Measurements from ENCODE around the gene ZFAND5. TPM values are rescaled to one million over a fixed set of nuclear protein-coding genes. Genes with fewer than 3 reads are reported as not detected.

The ZFAND5 gene
- total and polyA plus RNA-seq, 2 of the 13 experiments (the other 11 are each of a cell fraction or from before 2014, with no cell fraction given), result 53.4 to 60.2 TPM

- no peak for TF ChIP-seq ATM (IDR thresholded peaks at IDR 0.05; ENCODE audit: borderline replicate concordance)
- TF ChIP-seq ZSCAN31 (CRISPR knock-in tag; IDR thresholded peaks at IDR 0.05; ENCODE audit: low read depth), result no peak; the same call in 1 of the 2 replicates
- TF ChIP-seq MXD1 (CRISPR knock-in tag; IDR thresholded peaks at IDR 0.05), result no peak; the same call in 1 of the 2 replicates
- peak; percentile 92 for TF ChIP-seq ZNF501 (CRISPR knock-in tag; IDR thresholded peaks at IDR 0.05)
- peak; percentile 4; the same call in 1 of the 2 replicates for TF ChIP-seq GMEB2 (CRISPR knock-in tag; IDR thresholded peaks at IDR 0.05; ENCODE audit: low read depth)
- TF ChIP-seq ZNF782 (CRISPR knock-in tag; IDR thresholded peaks at IDR 0.05; ENCODE audit: borderline replicate concordance), result peak; percentile 92; the same call in 1 of the 2 replicates
- no peak for TF ChIP-seq ZNF335 (CRISPR knock-in tag; IDR thresholded peaks at IDR 0.05)
- no peak for TF ChIP-seq FOXP1 (IDR thresholded peaks at IDR 0.05)
- 0 out of 2 replicates have a peak, but pooled peaks have one; percentile 5 for TF ChIP-seq FOXP1 (CRISPR knock-in tag; IDR thresholded peaks at IDR 0.05)
- TF ChIP-seq ZNF354B (CRISPR knock-in tag; IDR thresholded peaks at IDR 0.05), result no peak
- TF ChIP-seq NAIF1 (CRISPR knock-in tag; IDR thresholded peaks at IDR 0.05; ENCODE audit: borderline replicate concordance), result 0 out of 2 replicates have a peak, but pooled peaks have one; percentile 18
- TF ChIP-seq ZMAT5 (CRISPR knock-in tag; IDR thresholded peaks at IDR 0.05; ENCODE audit: borderline replicate concordance, low read depth), result no peak
- no peak for TF ChIP-seq HOMEZ (CRISPR knock-in tag; IDR thresholded peaks at IDR 0.05; ENCODE audit: low read depth)
- no peak for TF ChIP-seq SOX6 (IDR thresholded peaks at IDR 0.05)
- peak; percentile 54; the same call in 1 of the 2 replicates for TF ChIP-seq SOX6 (CRISPR knock-in tag; IDR thresholded peaks at IDR 0.05)
- no peak for TF ChIP-seq HOXA9 (CRISPR knock-in tag; IDR thresholded peaks at IDR 0.05; ENCODE audit: borderline replicate concordance)
- no peak for TF ChIP-seq NCOA5 (CRISPR knock-in tag; IDR thresholded peaks at IDR 0.05)
- TF ChIP-seq GATA4 (IDR thresholded peaks at IDR 0.05; ENCODE audit: borderline replicate concordance, low read depth), result no peak
- no peak for TF ChIP-seq ZNF609 (CRISPR knock-in tag; IDR thresholded peaks at IDR 0.05; ENCODE audit: borderline replicate concordance)
- peak; percentile 87 for TF ChIP-seq ASH2L (IDR thresholded peaks at IDR 0.05; ENCODE audit: insufficient read length, low read depth, low read length)
- TF ChIP-seq ZNF557 (CRISPR knock-in tag; IDR thresholded peaks at IDR 0.05), result 0 out of 2 replicates have a peak, but pooled peaks have one; percentile 41
Measured at GRCh38 chr9:72365525-72366256, 683 bp upstream of the ZFAND5 start (continued).

Data from HepG2 (cell line).